T-helper 2 cell treated with Interferon-gamma antibody and Interleukin-4, amounts not matched to agents 5 μg/mL and 100 μg/mL, for 36 hours (primary cell): ENCODE results near the gene EPHA6.
"Not testable (repeated sequence)": the region's sequence is repeated elsewhere in the genome, so short reads cannot be mapped to it uniquely, and the experiment has no call there.

ENCODE experiments used
- DNase-seq: peaks from one replicate; pipeline ENCODE4 v3.0.0; 2021; ENCODE audit warnings: low spot score
- H3K27ac Mint-ChIP-seq: one replicate; pipeline ENCODE4 v1.8.0; 2021; ENCODE audit warnings: mild to moderate bottlenecking, mixed read lengths
- H3K27me3 Mint-ChIP-seq: one replicate; pipeline ENCODE4 v1.8.0; 2021; ENCODE audit warnings: low read depth, mixed read lengths
- H3K36me3 Mint-ChIP-seq: one replicate; pipeline ENCODE4 v1.8.0; 2021; ENCODE audit warnings: low read depth, mixed read lengths
- H3K4me1 Mint-ChIP-seq: one replicate; pipeline ENCODE4 v1.8.0; 2021; ENCODE audit warnings: low read depth, mixed read lengths
- H3K4me3 Mint-ChIP-seq: one replicate; pipeline ENCODE4 v1.8.0; 2022; ENCODE audit warnings: mild to moderate bottlenecking, moderate library complexity, mixed read lengths
- H3K9me3 Mint-ChIP-seq: one replicate; pipeline ENCODE4 v1.8.0; 2021; ENCODE audit warnings: mixed read lengths

The EPHA6 gene

GRCh38 chr3:97480696-97481289, 666.4 kb downstream of the EPHA6 start:
- not testable (repeated sequence) for H3K27me3 Mint-ChIP-seq, H3K4me1 Mint-ChIP-seq, H3K36me3 Mint-ChIP-seq, H3K27ac Mint-ChIP-seq, H3K9me3 Mint-ChIP-seq, H3K4me3 Mint-ChIP-seq, DNase-seq

- no peak for DNase-seq
- Mint-ChIP-seq H3K27ac (no peak overlapping the region), H3K9me3 (no peaks in the 10 kb centered on the region), H3K36me3 (no peaks in the 10 kb centered on the region), H3K4me1 (no peaks in the 10 kb centered on the region), H3K4me3 (no peak overlapping the region), H3K27me3 (no peaks in the 10 kb centered on the region)
Measured at GRCh38 chr3:97481416-97481815, 667.0 kb downstream of the EPHA6 start.

- no peak for DNase-seq
- H3K27me3 Mint-ChIP-seq: no peaks in the 10 kb centered on the region
- H3K4me3 Mint-ChIP-seq: no peak overlapping the region
- H3K27ac Mint-ChIP-seq: no peak overlapping the region
- H3K36me3 Mint-ChIP-seq: no peaks in the 10 kb centered on the region
- H3K4me1 Mint-ChIP-seq: no peaks in the 10 kb centered on the region
- no peaks in the 10 kb centered on the region for H3K9me3 Mint-ChIP-seq
Measured at GRCh38 chr3:97485206-97485605, 670.8 kb downstream of the EPHA6 start.

DNA sequence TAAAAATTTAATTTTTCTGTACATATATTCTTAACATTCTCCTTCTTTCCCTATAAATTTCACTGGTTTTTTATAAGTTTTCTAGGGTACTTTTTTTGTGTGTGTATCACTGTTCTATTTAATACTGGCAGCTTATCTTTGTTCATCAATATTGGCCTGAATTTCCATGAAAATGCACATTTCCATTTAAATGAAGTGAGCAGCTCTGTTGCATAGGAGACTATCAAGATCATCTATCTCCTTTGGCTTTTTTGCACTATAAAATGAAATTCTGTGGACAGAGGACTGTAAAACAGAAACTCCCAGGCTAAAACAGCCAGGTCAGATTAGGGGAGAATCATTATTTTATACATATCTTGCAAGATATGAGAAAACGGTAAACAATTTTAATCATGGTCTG, 673.2 kb downstream of the EPHA6 start:
- Mint-ChIP-seq H3K9me3 (no peaks in the 10 kb centered on the region), H3K4me1 (no peaks in the 10 kb centered on the region), H3K27ac (no peak overlapping the region), H3K4me3 (no peak overlapping the region), H3K27me3 (no peaks in the 10 kb centered on the region), H3K36me3 (no peaks in the 10 kb centered on the region)
- no peak for DNase-seq

GRCh38 chr3:97488741-97489140, 674.3 kb downstream of the EPHA6 start:
- no peak for DNase-seq
- Mint-ChIP-seq H3K9me3 (no peaks in the 10 kb centered on the region), H3K27me3 (no peaks in the 10 kb centered on the region), H3K4me1 (no peaks in the 10 kb centered on the region), H3K36me3 (no peaks in the 10 kb centered on the region), H3K27ac (no peak overlapping the region), H3K4me3 (no peak overlapping the region)

DNA sequence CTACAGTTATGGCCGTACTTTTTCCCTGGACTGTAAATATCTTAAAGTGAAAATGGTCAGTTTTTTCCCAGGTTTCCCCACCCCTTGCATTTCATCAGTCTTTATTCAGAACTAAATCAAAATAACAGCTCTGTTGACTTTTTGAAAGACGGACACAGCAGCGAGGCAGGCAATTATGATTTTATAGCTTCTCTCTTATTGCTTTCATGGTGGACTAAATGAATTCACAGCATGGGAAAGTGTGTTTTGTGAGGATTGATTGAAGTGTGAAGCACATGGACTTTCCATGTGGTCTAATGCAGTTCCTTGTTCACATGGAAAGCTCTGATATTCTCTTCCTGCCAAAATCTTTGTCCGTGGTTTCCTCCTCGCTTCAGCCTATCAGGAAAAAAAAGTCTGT, 681.5 kb downstream of the EPHA6 start:
- Mint-ChIP-seq H3K4me3 (no peak overlapping the region), H3K9me3 (no peaks in the 10 kb centered on the region), H3K36me3 (no peaks in the 10 kb centered on the region), H3K27me3 (no peaks in the 10 kb centered on the region), H3K27ac (no peak overlapping the region), H3K4me1 (no peaks in the 10 kb centered on the region)
- no peak for DNase-seq

- Mint-ChIP-seq H3K9me3 (no peaks in the 10 kb centered on the region), H3K4me3 (no peak overlapping the region), H3K27ac (no peak overlapping the region), H3K36me3 (no peaks in the 10 kb centered on the region), H3K4me1 (no peaks in the 10 kb centered on the region), H3K27me3 (no peaks in the 10 kb centered on the region)
- DNase-seq: no peak
Measured at GRCh38 chr3:97497138-97497537, 682.7 kb downstream of the EPHA6 start.

DNA sequence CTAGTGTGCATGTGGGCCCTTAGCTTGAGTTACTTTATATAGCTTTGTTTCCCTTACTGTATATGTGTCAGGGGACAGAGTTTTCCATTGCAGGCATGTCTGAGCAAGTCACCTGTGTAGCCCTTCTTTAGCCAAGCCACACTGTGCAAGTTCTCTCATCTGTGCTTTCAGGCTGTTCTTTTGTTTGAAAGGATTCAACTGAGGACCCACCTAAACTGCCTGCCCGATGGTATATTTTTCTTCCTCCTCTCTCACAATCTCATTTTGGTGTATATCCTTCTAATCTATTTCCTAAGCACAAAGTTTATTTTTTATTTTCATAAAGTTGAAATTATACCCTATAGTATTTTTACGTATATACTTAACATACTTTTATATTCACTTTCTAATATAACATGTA, 690.1 kb downstream of the EPHA6 start:
- no peak overlapping the region for H3K27ac Mint-ChIP-seq
- H3K27me3 Mint-ChIP-seq: no peaks in the 10 kb centered on the region
- H3K36me3 Mint-ChIP-seq: no peaks in the 10 kb centered on the region
- H3K9me3 Mint-ChIP-seq: peaks cover 11% of the 10 kb centered on the region
- H3K4me3 Mint-ChIP-seq: no peak overlapping the region
- H3K4me1 Mint-ChIP-seq: no peaks in the 10 kb centered on the region
- no peak for DNase-seq

GRCh38 chr3:97510795-97511194, 696.4 kb downstream of the EPHA6 start:
- H3K4me3 Mint-ChIP-seq: no peak overlapping the region
- peaks cover 5% of the 10 kb centered on the region for H3K9me3 Mint-ChIP-seq
- no peaks in the 10 kb centered on the region for H3K27me3 Mint-ChIP-seq
- no peak overlapping the region for H3K27ac Mint-ChIP-seq
- no peaks in the 10 kb centered on the region for H3K36me3 Mint-ChIP-seq
- DNase-seq: no peak
- H3K4me1 Mint-ChIP-seq: no peaks in the 10 kb centered on the region

GRCh38 chr3:97515076-97515475, 700.7 kb downstream of the EPHA6 start:
- Mint-ChIP-seq H3K36me3 (no peaks in the 10 kb centered on the region), H3K27me3 (no peaks in the 10 kb centered on the region), H3K4me1 (no peaks in the 10 kb centered on the region), H3K9me3 (no peaks in the 10 kb centered on the region), H3K4me3 (no peak overlapping the region), H3K27ac (no peak overlapping the region)
- no peak for DNase-seq

DNA sequence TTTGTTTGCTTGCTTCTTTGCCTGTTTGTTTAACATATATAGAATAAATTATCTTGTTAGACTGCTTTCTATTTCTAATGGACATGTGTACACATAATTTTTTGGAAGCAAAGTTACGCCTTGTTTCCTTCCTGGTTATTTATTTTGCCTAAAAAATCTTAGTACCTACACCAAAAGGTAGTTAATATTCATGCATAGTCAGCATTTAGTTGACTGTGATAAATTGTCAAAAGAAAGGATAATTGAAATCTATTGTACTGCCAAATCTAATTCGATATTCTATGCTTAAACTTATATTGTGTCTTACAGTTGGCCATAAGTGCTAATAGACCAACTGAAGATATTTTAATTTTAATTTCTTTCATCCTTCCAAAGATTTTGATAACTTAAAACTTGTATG, 716.3 kb downstream of the EPHA6 start:
- H3K27me3 Mint-ChIP-seq: no peaks in the 10 kb centered on the region
- no peak overlapping the region for H3K27ac Mint-ChIP-seq
- H3K9me3 Mint-ChIP-seq: no peaks in the 10 kb centered on the region
- H3K4me1 Mint-ChIP-seq: no peaks in the 10 kb centered on the region
- no peaks in the 10 kb centered on the region for H3K36me3 Mint-ChIP-seq
- no peak for DNase-seq
- no peak overlapping the region for H3K4me3 Mint-ChIP-seq

GRCh38 chr3:97547573-97547972, 733.2 kb downstream of the EPHA6 start:
- H3K9me3 Mint-ChIP-seq, DNase-seq, H3K4me3 Mint-ChIP-seq, H3K27me3 Mint-ChIP-seq, H3K4me1 Mint-ChIP-seq, H3K27ac Mint-ChIP-seq, H3K36me3 Mint-ChIP-seq: not testable (repeated sequence)

GRCh38 chr3:97550408-97550807, 736.0 kb downstream of the EPHA6 start:
- DNase-seq: no peak
- no peaks in the 10 kb centered on the region for H3K4me1 Mint-ChIP-seq
- peaks cover 3% of the 10 kb centered on the region for H3K9me3 Mint-ChIP-seq
- H3K36me3 Mint-ChIP-seq: no peaks in the 10 kb centered on the region
- H3K27ac Mint-ChIP-seq: no peak overlapping the region
- no peaks in the 10 kb centered on the region for H3K27me3 Mint-ChIP-seq
- no peak overlapping the region for H3K4me3 Mint-ChIP-seq

DNA sequence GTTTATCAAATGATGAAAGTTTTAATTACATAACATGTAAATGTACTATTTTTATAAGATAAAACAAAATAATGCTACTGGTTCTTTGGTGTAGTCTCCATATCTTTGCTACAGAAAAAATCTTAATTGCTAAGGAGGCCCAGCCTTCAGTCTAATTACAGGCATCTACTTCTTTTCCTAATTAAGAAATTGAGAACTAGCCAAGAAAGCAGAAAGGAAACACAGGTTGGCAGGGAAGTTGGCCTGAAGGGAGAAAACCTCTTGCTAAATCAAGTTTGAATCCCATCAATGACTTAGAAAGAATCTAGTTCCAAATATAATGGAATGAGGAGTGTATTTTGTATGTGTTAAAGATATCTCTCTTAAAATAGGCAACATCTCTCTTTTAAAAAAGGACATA, 737.8 kb downstream of the EPHA6 start:
- Mint-ChIP-seq H3K36me3 (no peaks in the 10 kb centered on the region), H3K4me3 (no peak overlapping the region), H3K27ac (no peak overlapping the region), H3K4me1 (no peaks in the 10 kb centered on the region), H3K27me3 (no peaks in the 10 kb centered on the region), H3K9me3 (peaks cover 3% of the 10 kb centered on the region)
- DNase-seq: no peak

GRCh38 chr3:97575742-97576141, 761.3 kb downstream of the EPHA6 start:
- H3K4me3 Mint-ChIP-seq: no peak overlapping the region
- no peaks in the 10 kb centered on the region for H3K27me3 Mint-ChIP-seq
- no peaks in the 10 kb centered on the region for H3K9me3 Mint-ChIP-seq
- H3K27ac Mint-ChIP-seq: no peak overlapping the region
- no peak for DNase-seq
- H3K4me1 Mint-ChIP-seq: no peaks in the 10 kb centered on the region
- no peaks in the 10 kb centered on the region for H3K36me3 Mint-ChIP-seq
